T-helper 9 cell (primary cell): Measurements from ENCODE around the gene SVOPL.

ENCODE experiments used
- DNase-seq: peaks from one replicate; pipeline ENCODE4 v3.0.0-alpha.2; 2020

Gene SVOPL

DNA sequence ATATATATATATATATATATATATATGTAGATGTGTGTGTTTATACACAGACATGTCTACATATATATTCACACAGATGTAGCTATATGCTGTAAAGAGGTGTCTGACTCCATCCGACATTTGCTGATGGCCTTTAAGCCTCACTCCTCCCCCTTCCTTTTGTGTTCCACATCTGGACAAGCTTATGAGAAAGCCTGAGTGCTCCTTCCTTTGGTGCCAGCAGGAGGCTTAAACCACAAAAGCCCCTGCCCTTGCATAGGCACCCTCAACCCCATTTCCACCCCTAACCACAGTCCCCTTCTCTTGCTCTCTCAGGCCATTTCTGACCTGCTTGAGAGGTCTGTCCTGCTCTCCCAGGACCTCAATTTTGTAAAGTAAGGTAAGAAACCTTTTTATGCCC lies 98.7 kb downstream of the SVOPL start:
- no peak for DNase-seq

DNA sequence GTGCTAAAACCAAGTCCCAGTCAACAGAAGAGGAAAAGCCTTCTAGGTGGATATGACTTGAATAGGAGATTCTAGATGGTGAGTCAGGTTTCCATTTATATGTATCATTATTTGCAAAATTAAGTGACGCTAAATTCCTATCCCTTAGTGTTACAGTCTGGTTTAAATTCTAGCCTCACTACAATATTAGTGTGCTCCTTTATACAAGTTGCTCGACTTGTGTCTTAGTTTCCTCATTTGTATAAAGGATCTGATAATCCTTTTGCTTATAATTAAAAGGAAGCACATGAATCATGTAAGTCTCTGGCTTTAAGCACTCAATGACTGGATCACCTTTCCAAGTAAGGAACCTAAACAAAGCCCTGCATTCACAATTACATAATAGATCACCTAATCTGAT lies 105.7 kb downstream of the SVOPL start:
- DNase-seq: no peak

- no peak for DNase-seq
Observed at GRCh38 chr7:138590154-138590553, 111.0 kb downstream of the SVOPL start.

DNA sequence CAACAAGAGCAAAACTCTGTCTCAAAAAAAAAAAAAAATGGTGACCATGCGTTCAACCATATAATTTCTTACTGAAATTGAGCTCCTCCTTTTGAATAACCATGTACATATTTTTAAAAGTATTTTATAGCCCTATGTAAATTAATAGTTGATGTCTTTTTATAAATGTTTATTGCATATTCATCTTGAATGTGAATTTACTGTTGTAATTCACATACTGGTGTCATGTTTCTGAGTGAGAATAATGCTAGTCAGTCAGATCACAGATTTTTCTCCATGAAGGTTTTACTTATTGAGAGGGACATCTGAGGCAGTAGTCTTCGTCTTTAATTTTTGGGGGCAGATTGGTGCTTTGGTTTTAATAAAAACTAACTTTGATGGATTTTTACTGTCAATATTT lies 112.2 kb downstream of the SVOPL start:
- DNase-seq: no peak

DNA sequence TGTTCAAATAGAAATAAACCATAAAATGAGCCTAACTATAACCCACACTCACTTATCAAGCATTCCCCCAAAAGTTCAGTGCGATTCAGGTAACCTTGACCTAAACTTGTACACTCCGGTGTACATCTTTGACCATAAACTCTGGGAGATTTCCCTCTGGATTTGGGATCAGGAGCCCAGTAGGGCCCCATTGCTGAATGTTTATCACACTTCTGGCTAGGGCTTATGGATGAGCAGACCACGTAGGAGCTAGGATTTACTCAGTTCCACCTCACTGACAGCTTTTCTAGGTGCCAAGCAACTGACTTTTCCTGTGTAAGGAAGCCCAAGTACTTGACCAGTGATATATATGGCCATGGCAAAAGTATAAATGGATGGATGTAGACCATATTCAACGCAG lies 113.7 kb downstream of the SVOPL start:
- no peak for DNase-seq

DNA sequence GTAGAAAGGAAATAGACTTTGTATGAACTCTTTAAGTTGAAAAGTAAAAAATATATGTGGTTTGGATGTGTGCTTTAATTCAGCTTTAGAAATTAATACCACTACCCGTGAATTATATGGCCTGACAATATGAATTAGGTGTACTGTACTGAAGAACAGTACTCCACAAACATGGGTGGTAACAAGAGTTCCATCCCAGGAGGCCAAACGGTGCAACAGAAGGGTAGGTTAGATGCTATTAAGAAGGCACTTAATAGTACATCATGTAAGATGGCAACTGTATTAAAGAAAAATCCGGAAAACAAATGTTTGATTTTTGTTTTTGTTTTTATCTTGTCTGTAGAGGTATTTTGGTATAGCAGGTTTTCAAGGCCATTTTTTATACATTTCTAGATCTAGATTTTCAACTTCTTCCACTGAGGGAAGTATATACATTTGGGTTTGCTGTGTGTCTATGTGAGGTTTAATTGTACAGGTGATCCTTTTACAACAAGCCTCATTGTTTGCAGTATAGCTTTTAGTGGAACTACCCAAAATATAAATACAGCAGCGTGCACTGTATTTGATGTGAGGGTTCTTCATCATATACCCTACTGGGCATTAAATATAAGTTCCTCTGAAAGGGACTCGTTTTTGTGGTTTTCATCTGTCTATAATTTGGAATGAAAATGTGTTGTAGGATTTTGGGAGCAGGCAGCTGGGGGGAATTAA lies 115.7 kb downstream of the SVOPL start:
- DNase-seq: no peak

- DNase-seq: no peak
Observed at GRCh38 chr7:138584696-138585095, 116.5 kb downstream of the SVOPL start.

- DNase-seq: no peak
Observed at GRCh38 chr7:138584283-138584682, 116.9 kb downstream of the SVOPL start.

DNA sequence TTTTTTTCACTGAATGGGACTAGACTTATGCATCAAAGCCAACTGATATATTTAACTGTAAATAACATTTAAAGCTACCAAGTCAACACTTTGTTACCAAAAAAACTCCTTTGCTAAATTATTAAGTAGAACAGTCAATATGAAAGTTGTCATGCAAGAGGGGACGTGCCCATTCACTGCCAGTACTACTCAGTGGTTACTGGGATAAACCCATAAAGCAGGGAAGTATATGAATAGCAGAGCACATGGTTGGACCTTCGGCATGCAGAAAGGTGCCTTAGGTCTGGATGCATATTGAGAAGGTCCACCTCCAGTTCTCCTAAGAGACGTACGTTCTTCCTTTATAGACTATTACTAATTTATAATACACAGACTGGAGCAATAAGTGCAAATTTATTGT lies 120.1 kb downstream of the SVOPL start:
- DNase-seq: no peak

DNA sequence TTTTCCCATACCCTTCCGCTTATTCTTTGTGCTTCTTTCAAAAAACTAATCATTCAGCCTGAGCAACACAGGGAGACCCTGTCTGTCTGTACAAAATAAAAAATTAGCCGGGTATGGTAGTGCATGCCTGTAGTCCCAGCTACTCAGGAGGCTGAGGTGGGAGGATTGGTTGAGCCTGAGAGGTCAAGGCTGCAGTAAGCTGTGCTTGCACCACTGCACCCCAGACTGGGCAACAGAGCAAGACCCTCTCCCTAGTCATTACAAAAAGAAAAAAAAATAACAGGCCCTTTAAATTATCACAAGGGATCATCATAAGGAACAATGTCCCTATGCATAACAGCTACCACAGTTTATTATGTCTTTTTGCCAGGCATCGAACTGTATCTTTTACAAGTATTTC lies 121.5 kb downstream of the SVOPL start:
- no peak for DNase-seq

GRCh38 chr7:138579136-138579535 lies 122.0 kb downstream of the SVOPL start:
- no peak for DNase-seq

DNA sequence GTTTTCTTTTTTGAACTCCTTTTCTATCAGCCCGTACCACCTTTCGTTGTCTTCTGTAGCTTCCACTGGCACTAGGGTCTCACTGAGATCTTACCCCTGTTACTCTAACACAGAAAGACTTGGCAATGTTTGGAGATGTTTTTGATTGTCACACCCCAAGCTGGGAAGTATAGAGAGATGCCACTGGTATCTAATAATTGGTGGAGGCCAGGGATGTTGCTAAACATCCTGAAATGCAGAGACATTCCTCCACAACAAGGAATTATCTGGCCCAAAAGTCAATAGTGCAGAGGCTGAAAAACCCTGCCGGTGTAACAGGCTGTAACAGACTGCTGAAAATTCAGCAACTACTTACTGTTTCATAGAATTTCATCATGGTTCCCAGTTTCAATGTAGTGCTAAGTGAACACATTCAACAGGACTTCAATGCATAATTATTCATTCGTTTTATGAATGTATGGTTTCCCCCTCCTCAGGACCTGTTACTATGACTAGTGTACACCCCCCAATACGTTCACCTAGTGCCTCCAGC lies 125.2 kb downstream of the SVOPL start:
- no peak for DNase-seq

- DNase-seq: no peak
Observed at GRCh38 chr7:138573741-138574140, 127.4 kb downstream of the SVOPL start.

- no peak for DNase-seq
Observed at GRCh38 chr7:138570715-138571114, 130.4 kb downstream of the SVOPL start.

DNA sequence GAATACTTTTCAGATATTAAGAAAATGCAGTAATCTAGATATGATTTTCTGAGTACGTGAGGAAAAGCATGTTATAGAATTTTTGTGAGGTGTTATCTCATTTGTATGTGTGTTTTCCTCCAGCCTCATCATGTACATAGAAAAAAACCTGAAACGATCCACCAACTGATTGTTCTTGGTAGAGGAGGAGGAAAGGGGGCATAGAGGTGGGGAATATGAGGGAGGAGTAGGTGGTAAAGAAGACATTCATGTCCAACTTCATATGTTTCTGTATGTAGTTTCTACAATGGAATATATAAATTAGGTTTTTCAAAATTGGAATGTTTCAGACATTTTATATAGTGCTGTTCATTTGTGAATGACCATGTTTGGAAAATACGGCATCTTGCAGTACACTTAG lies 131.7 kb downstream of the SVOPL start:
- no peak for DNase-seq

DNA sequence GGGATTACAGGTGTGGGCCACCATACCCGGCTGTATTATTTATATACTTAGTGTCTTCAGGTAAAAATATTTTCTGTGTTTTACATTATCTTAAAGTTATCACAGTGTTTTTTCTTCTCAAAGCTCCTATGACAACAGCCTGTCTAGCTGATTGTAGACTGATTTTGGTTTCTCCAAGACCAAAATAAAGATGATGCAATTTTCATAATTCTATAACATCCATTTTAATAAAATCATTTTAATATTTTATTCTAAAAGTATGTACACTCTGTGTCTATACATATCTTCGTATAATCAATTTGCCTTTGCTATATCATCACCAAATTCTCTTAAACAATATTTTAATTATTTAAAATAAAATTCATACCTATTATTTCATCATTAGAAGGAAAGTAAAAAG lies 132.5 kb downstream of the SVOPL start:
- DNase-seq: no peak

DNA sequence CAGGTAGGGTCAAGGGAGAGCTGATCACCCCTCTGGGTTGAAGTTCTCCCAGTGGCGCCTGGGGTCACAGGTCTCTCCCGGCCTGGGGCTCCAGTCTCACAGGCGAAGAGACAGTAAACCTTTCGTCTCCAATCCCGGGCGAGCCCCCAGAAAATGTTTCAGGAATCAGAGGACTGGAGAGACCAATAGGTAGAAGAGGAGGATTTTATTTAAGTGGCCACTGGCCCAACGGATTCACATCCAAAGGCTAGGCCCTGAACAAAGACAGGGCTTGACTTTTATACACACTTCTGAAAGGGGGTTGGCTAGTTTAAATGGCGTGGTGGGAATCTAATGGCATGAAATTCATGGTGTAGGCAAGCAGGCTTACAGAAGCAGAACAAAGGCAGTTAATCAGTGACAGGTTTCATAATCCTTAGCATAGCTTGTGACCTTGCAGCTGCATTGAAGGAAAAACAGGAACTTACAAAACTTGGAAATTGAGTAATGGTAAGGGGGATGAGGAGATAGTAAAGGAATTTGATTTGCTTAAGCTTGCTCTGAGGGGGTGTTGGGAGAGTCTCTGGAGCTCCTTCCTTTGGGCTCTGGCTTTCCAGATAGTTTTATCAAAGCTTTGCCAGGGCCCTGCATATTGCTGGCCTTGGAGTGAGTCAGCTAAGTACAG lies 135.6 kb downstream of the SVOPL start:
- DNase-seq: no peak

- DNase-seq: no peak
Observed at GRCh38 chr7:138565071-138565450, 136.1 kb downstream of the SVOPL start.

DNA sequence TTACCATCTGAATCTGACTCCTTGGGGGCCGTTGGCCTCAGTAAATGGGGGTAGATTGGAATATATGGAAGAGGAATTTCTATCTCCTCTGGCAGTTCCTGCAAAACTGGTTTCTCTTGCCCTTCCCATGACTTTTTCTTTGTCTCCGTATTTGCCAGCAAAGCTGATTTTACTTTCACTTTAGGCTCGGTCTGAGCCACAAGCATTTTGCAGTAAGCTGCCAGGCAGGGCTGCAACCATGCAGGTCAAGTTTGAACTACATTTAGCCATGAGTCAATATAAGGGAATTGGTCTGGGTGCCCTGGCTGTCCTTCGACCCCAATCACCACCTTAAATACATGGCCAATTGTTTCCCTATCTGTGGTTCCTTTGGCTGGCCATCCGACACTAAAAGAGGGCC lies 136.8 kb downstream of the SVOPL start:
- no peak for DNase-seq

GRCh38 chr7:138563808-138564207 lies 137.4 kb downstream of the SVOPL start:
- no peak for DNase-seq

GRCh38 chr7:138559448-138559847 lies 141.7 kb downstream of the SVOPL start:
- DNase-seq: no peak

- DNase-seq: no peak
Observed at GRCh38 chr7:138556771-138557484, 144.2 kb downstream of the SVOPL start.

GRCh38 chr7:138555684-138556083 lies 145.5 kb downstream of the SVOPL start:
- no peak for DNase-seq

- no peak for DNase-seq
Observed at GRCh38 chr7:138554674-138555073, 146.5 kb downstream of the SVOPL start.
